ENCODE data around the gene P3H3.

Gene P3H3

DNA sequence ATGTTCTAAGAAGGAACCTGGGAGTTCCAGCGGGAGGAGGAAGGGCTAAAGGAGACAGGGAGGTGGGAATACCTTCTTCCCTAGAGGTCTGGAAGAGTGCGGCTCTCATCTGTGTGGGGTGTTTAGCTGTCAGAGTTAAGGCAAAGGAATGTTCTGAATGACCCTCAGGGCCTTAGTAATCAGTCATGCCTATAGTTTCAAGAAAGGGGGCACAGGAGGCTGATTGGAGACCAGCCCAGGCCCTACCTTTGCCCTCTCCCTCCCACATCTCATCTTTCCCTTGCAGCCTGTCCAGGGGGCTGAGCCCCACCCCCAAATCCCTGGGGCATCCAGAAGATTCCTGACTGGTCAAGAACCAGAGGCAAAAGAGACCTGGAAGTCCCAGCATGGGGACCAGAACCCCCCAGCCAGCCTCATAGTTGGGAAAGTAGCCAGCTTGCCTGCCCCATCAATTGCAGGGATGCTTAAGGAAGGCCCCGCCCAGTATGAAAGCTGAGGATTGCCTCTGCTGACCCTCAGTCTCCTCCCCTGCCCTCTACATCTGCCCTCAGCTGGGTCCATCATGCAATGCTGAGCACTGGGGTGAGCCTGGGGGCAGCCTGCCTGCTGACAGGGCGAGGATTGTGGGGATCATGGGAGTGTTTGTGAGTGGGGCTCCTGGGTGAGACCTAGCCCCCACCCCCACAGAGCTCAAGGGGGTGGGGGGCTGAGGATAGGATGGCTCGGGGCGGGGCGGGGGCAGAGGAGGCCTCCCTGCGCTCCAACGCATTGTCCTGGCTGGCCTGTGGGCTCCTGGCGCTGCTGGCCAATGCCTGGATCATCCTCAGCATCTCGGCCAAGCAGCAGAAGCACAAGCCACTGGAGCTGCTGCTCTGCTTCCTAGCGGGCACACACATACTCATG, 4.8 kb upstream of the P3H3 start:
- Histone ChIP-seq H3K9ac (no peak overlapping the region), H3K27me3 (ENCODE audit: insufficient read depth, low read depth) (peaks cover 66% of the 10 kb centered on the region), H3K4me2 (no peak overlapping the region), H4K20me1 (ENCODE audit: insufficient read depth) (no peaks in the 10 kb centered on the region), H3K79me2 (ENCODE audit: insufficient read depth, low read depth) (no peaks in the 10 kb centered on the region), H3K27ac (no peak overlapping the region), H3K4me1 (ENCODE audit: low read depth, poor library complexity, severe bottlenecking) (peaks cover 6% of the 10 kb centered on the region), H3K36me3 (ENCODE audit: insufficient read depth) (no peaks in the 10 kb centered on the region), H3K4me3 (IDR thresholded peaks at IDR 0.05; ENCODE audit: insufficient read depth, low read depth, low read length) (no peak overlapping the region), H2AFZ (ENCODE audit: low read depth) (no peak overlapping the region)
- TF ChIP-seq CTCF (conservative IDR thresholded peaks at IDR 0.05; ENCODE audit: low read depth, low read length), result no peak

DNA sequence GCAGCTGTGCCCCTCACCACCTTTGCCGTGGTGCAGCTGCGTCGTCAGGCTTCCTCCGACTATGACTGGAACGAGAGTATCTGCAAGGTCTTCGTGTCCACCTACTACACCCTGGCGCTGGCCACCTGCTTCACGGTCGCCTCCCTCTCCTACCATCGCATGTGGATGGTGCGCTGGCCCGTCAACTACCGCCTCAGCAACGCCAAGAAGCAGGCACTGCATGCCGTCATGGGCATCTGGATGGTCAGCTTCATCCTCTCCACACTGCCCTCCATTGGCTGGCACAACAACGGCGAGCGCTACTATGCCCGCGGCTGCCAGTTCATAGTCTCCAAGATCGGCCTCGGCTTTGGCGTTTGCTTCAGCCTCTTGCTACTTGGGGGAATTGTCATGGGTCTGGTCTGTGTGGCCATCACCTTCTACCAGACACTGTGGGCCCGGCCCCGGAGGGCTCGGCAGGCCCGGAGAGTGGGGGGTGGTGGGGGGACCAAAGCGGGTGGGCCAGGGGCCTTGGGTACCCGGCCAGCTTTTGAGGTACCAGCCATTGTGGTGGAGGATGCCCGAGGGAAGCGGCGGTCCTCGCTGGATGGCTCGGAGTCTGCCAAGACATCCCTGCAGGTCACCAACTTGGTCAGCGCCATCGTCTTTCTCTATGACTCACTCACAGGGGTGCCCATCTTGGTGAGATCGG, 4.0 kb upstream of the P3H3 start:
- H3K4me3 ChIP-seq (IDR thresholded peaks at IDR 0.05; ENCODE audit: insufficient read depth, low read depth, low read length), result no peak overlapping the region
- H3K79me2 ChIP-seq (ENCODE audit: insufficient read depth, low read depth), result no peaks in the 10 kb centered on the region
- TF ChIP-seq CTCF (conservative IDR thresholded peaks at IDR 0.05; ENCODE audit: low read depth, low read length), result no peak
- peaks cover 71% of the 10 kb centered on the region for H3K27me3 ChIP-seq (ENCODE audit: insufficient read depth, low read depth)
- H4K20me1 ChIP-seq (ENCODE audit: insufficient read depth), result no peaks in the 10 kb centered on the region
- no peak overlapping the region for H2AFZ ChIP-seq (ENCODE audit: low read depth)
- H3K36me3 ChIP-seq (ENCODE audit: insufficient read depth), result no peaks in the 10 kb centered on the region
- peaks cover 6% of the 10 kb centered on the region for H3K4me1 ChIP-seq (ENCODE audit: low read depth, poor library complexity, severe bottlenecking)
- H3K4me2 ChIP-seq, result no peak overlapping the region
- no peak overlapping the region for H3K27ac ChIP-seq
- no peak overlapping the region for H3K9ac ChIP-seq

- Histone ChIP-seq H3K4me3 (IDR thresholded peaks at IDR 0.05; ENCODE audit: insufficient read depth, low read depth, low read length) (no peak overlapping the region), H3K4me1 (ENCODE audit: low read depth, poor library complexity, severe bottlenecking) (peaks cover 6% of the 10 kb centered on the region), H3K4me2 (no peak overlapping the region), H3K36me3 (ENCODE audit: insufficient read depth) (no peaks in the 10 kb centered on the region), H3K27me3 (ENCODE audit: insufficient read depth, low read depth) (peaks cover 70% of the 10 kb centered on the region), H4K20me1 (ENCODE audit: insufficient read depth) (no peaks in the 10 kb centered on the region), H3K79me2 (ENCODE audit: insufficient read depth, low read depth) (no peaks in the 10 kb centered on the region), H3K9ac (no peak overlapping the region), H2AFZ (ENCODE audit: low read depth) (no peak overlapping the region), H3K27ac (no peak overlapping the region)
- TF ChIP-seq CTCF (conservative IDR thresholded peaks at IDR 0.05; ENCODE audit: low read depth, low read length), result no peak
These were observed 3.3 kb upstream of the P3H3 start for GRCh38 chr12:6824901-6825381.

- Histone ChIP-seq H3K9ac (no peak overlapping the region), H3K79me2 (ENCODE audit: insufficient read depth, low read depth) (no peaks in the 10 kb centered on the region), H3K36me3 (ENCODE audit: insufficient read depth) (no peaks in the 10 kb centered on the region), H3K4me1 (ENCODE audit: low read depth, poor library complexity, severe bottlenecking) (peaks cover 6% of the 10 kb centered on the region), H3K27ac (no peak overlapping the region), H3K4me2 (no peak overlapping the region), H3K27me3 (ENCODE audit: insufficient read depth, low read depth) (peaks cover 70% of the 10 kb centered on the region), H3K4me3 (IDR thresholded peaks at IDR 0.05; ENCODE audit: insufficient read depth, low read depth, low read length) (no peak overlapping the region), H2AFZ (ENCODE audit: low read depth) (no peak overlapping the region; the same call in 1 of the 2 replicates), H4K20me1 (ENCODE audit: insufficient read depth) (no peaks in the 10 kb centered on the region)
- TF ChIP-seq CTCF (conservative IDR thresholded peaks at IDR 0.05; ENCODE audit: low read depth, low read length), result peak; percentile 79
These were observed 2.6 kb upstream of the P3H3 start for GRCh38 chr12:6825398-6826124.
